Right lobe of liver (tissue), 6 donors: ENCODE data around the gene NANOG. TPM values are rescaled to one million over a fixed set of nuclear protein-coding genes. Genes with fewer than 3 reads are reported as not detected.
"Not testable (repeated sequence)": the region's sequence is repeated elsewhere in the genome, so short reads cannot be mapped to it uniquely, and the experiment has no call there.

ENCODE experiments used
- ATAC-seq, 4 donors: fragments of 200-7000 bp; cut with Tn5 transposase; one replicate each; pipeline ENCODE4 v1.9.1; 2020; ENCODE audit warnings: mild to moderate bottlenecking in 4 of 4, moderate library complexity in 4 of 4
- DNase-seq, 3 donors: peaks; one replicate each; pipeline ENCODE4 v3.0.0-alpha.2; 2020
- H3K27ac ChIP-seq, 3 donors: fragments of 200-600 bp; one replicate each; pipeline ENCODE4 v1.8.0; 2022
- H3K27me3 ChIP-seq, 2 donors: fragments of 200-600 bp; one replicate each; pipeline ENCODE4 v1.8.0; 2022
- H3K36me3 ChIP-seq, 4 donors: fragments of 200-600 bp; sonication (generic) in 1 of 4; one replicate each; pipeline versions ENCODE4 v1.5.1 to v1.8.0; 2017 to 2022; ENCODE audit warnings: control low read depth in 1 of 4
- H3K4me1 ChIP-seq, 4 donors: fragments of 200-600 bp; sonication (generic) in 1 of 4; one replicate each; pipeline versions ENCODE4 v1.5.1 to v1.8.0; 2017 to 2022; ENCODE audit warnings: control low read depth in 1 of 4
- H3K4me3 ChIP-seq, 3 donors: fragments of 200-600 bp; one replicate each; pipeline ENCODE4 v1.8.0; 2022
- H3K9me3 ChIP-seq, 4 donors: fragments of 200-600 bp; sonication (generic) in 1 of 4; one replicate each; pipeline versions ENCODE4 v1.5.1 to v1.8.0; 2017 to 2022; ENCODE audit warnings: control low read depth in 1 of 4
- CTCF ChIP-seq, 4 donors: fragments of 200-600 bp in 3 of 4; fragments of 450-650 bp in 1 of 4; IDR thresholded peaks; one replicate each; pipeline versions ENCODE4 v1.5.1 to v1.8.0; 2016 to 2022; ENCODE audit warnings: antibody characterized with exemption in 4 of 4, mild to moderate bottlenecking in 2 of 4
- POLR2A ChIP-seq: fragments of 450-650 bp; IDR thresholded peaks from one replicate; pipeline ENCODE4 v1.6.1; 2017; ENCODE audit warnings: antibody characterized with exemption, mild to moderate bottlenecking
- WGBS: methylation state at CpG from one replicate; pipeline ENCODE4 v1.1.6; 2018; ENCODE audit warnings: low coverage, low lambda C conversion rate; ENCODE audit not compliant: insufficient coverage; ENCODE audit errors: missing lambda C conversion rate; 5-methylcytosine and 5-hydroxymethylcytosine counted together
- intact Hi-C, 2 donors: fragments of 100-400 bp; cut with DNase I; formaldehyde crosslinking; loops; one replicate each; pipeline versions ENCODE4 v1.11.2 to v1.14.1; 2022
- total RNA-seq, 6 experiments: library from RNA; depleted of rRNA in 2 of 6; stranded (reverse); fragments of >200 nt in 2 of 6; fragmentation: NEBNext Ultra II Directional in 3 of 6; extraction: Animal tissue kit (Norgen Biotek cat#: 25700) in 3 of 6; gene quantifications; one replicate each; pipeline versions ENCODE4 v1.1.0 to v1.2.4, GENCODE V29; 2016 to 2023
- donor health status: DM: no; HTN: yes; CAD: no.
- donor health status: DM: no; HTN: no; CAD: no.
- donor health status: DM: no; HTN: no; CAD: no.
- donor health status: DM: no; HTN: yes; CAD: no.
- donor health status: DM: no; HTN: yes; CAD: no.

NANOG gene
- total RNA-seq, 6 experiments from 2014 or later, result 0.06 to 0.46 (median 0.28) TPM; not detected in 3

GRCh38 chr12:7751394-7751793 lies 37.8 kb upstream of the NANOG start:
- no peaks in the 10 kb centered on the region for H3K36me3 ChIP-seq
- no peaks in the 10 kb centered on the region for H3K4me1 ChIP-seq
- no peak overlapping the region for H3K4me3 ChIP-seq
- H3K9me3 ChIP-seq, result no peaks in the 10 kb centered on the region
- 81% methylated on average over 15 of the region's 20 CpGs for WGBS
- DNase-seq, result no peak
- no peaks in the 10 kb centered on the region for H3K27me3 ChIP-seq
- H3K27ac ChIP-seq, result no peak overlapping the region
- TF ChIP-seq CTCF (IDR thresholded peaks at IDR 0.05) (no peak), POLR2A (no peak)
- ATAC-seq, result no peak
- intact Hi-C loops, result no loop called here

GRCh38 chr12:7751941-7752922 lies 37.0 kb upstream of the NANOG start:
- 51% methylated on average over 6 of the region's 48 CpGs for WGBS

GRCh38 chr12:7755668-7756067 lies 33.5 kb upstream of the NANOG start:
- DNase-seq, H3K9me3 ChIP-seq, H3K4me1 ChIP-seq, H3K36me3 ChIP-seq, H3K4me3 ChIP-seq, ATAC-seq, H3K27me3 ChIP-seq, intact Hi-C loops, H3K27ac ChIP-seq: not testable (repeated sequence)
- WGBS, result 75% methylated on average over 8 of the region's 9 CpGs

More at GRCh38 chr12:7751941-7752922, 37.0 kb upstream of the NANOG start:
- H3K4me3 ChIP-seq, H3K9me3 ChIP-seq, H3K36me3 ChIP-seq, intact Hi-C loops, H3K27me3 ChIP-seq, H3K27ac ChIP-seq, H3K4me1 ChIP-seq, ATAC-seq: not testable (repeated sequence)
- peak in 1 of 3 donors; percentile 52 for DNase-seq

GRCh38 chr12:7756993-7757392 lies 32.2 kb upstream of the NANOG start:
- ATAC-seq (no peak), DNase-seq (no peak)
- no peaks in the 10 kb centered on the region for H3K9me3 ChIP-seq
- no peaks in the 10 kb centered on the region for H3K27me3 ChIP-seq
- no peak overlapping the region for H3K27ac ChIP-seq
- no peaks in the 10 kb centered on the region for H3K4me1 ChIP-seq
- 27% methylated on average over 2 of the region's 2 CpGs for WGBS
- no peak overlapping the region for H3K4me3 ChIP-seq
- intact Hi-C loops, result no loop called here
- TF ChIP-seq POLR2A (no peak), CTCF (IDR thresholded peaks at IDR 0.05) (no peak)
- no peaks in the 10 kb centered on the region for H3K36me3 ChIP-seq

- H3K9me3 ChIP-seq, result no peaks in the 10 kb centered on the region
- no peak for DNase-seq
- no peak for ATAC-seq
- H3K36me3 ChIP-seq, result no peaks in the 10 kb centered on the region
- H3K4me1 ChIP-seq, result no peaks in the 10 kb centered on the region
- TF ChIP-seq POLR2A (no peak), CTCF (IDR thresholded peaks at IDR 0.05) (no peak)
- 52% methylated on average over 8 of the region's 9 CpGs for WGBS
- H3K27me3 ChIP-seq, result no peaks in the 10 kb centered on the region
- no peak overlapping the region for H3K27ac ChIP-seq
- H3K4me3 ChIP-seq, result no peak overlapping the region
- intact Hi-C loops, result no loop called here
Observed at GRCh38 chr12:7758766-7759140, 30.4 kb upstream of the NANOG start.
